Stimulated activated CD4-positive, alpha-beta T cell treated with anti-CD3 and anti-CD28 coated beads, Interleukin-4, amount 100 ng/mL, for 24 hours (primary cell): Measurements from ENCODE around the gene HEATR5A.

ENCODE experiments used
- DNase-seq: peaks from one replicate; pipeline ENCODE4 v3.0.0-alpha.2; 2020

Gene HEATR5A

GRCh38 chr14:31425905-31426304 lies 5.6 kb upstream of the HEATR5A start:
- no peak for DNase-seq

DNA sequence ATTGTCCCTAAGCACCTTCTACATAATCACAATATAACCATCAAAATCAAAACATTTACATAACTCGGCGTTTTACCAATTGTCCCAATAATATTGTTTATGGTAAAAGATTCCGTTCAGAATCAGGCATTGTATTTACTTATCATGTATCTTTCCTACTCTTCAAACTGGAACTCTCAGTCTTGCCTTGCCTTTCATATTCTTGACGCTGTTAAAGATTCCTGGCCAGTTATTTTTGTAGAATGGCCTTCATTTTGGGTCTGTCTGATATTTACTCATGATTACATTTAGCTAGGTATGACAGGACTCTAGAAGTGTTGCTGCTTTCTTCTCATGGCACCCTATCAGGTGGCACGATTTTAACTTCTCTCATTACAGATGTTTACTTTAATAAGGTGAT lies 850 bp upstream of the HEATR5A start:
- no peak for DNase-seq

GRCh38 chr14:31419967-31420318 lies 407 bp downstream of the HEATR5A start:
- DNase-seq, result peak; percentile 14

- DNase-seq, result no peak
Measured at GRCh38 chr14:31419179-31419966, 977 bp downstream of the HEATR5A start.

DNA sequence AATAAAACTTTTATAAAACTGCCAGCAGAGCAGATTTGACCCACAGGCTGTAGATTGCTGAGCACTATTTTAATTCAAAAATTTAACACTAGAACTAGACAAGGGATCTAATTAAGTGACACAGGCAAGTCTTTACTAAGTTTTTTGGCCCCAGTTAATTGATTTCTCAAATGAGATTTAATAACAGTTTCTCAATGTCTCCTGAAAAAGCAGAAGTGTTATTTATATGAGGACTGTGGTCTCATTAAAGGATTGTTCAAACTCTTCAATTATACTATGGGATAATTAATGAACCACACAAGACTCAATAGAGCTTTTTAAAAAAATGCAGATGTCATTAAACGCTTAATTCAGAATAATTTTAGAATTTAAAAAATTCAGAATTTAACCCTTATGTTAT lies 1.9 kb downstream of the HEATR5A start:
- no peak for DNase-seq

DNA sequence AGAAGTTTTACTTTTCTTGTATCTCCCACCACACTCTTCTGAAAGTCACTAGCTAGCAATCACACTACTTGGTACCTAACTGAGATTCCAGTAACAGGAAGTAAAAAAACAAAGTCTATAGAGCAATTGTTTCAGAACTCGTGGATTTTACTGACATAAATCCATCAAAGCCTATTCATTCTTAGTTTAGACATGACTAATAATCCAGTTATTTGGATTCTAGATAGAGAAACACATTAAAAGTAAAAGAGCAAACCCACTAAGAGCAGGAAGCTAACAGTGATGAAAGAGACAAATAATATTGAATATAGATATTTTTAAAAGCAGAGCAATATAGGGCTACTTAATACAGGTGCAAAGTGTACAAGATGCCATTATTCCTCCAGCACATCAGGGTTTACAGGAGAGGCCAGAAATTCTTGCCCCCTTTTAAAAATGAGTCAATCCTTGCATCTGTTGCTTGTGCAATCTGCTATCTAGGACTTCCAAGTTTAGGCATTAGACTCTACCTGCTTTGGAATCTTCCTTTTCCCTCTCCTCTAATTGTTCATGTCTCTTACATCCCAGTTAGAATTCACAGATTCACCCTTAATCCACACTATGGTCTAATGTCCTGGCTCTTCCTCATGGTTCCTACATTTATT lies 6.0 kb downstream of the HEATR5A start:
- DNase-seq, result no peak

GRCh38 chr14:31411218-31411727 lies 9.1 kb downstream of the HEATR5A start:
- no peak for DNase-seq

DNA sequence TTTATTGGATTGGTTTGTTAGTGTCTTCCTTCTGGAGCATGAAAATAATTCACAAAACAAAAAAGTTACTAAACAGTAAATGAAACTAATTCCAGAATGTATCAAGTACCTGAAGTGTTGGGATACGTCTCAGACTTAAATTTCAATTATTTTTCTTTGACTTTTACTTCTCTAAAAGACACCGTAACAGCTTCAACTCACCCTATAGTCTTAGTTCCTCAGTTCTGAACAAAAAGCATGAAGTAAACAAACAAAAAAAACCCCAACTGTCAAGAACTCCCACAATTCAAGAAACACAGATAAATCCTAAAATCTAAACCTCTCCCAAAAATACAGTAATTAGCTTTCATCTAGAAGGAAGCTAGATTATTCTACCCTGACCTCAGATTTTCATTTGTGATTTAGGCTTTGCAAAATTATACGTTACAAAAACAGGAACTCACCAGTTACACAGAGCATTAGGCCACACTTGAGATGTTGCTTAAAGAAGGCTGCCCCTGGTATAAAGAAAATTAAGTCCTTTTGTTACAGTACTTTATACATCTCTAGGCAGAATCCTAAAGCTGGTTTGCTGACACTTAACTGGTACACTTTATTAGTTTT lies 10.2 kb downstream of the HEATR5A start:
- DNase-seq, result no peak

DNA sequence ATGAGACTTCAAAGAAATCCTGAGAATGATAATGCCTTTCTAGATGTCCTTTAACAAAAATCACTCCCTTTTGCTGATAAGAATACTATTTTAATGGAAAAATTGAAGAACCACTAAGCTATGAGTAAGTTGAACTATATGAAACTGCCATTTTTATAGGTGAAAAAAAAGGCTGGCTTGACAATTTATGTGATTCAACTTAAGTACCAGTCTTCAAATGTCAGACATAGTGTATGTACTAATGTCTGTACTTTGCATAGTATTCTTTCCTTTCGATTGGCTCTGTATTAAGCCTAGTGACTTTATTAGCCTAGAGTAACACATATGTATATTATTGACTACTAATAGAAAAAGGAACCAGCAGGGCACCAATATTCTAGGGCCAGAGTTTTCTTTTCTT lies 11.9 kb downstream of the HEATR5A start:
- no peak for DNase-seq

- DNase-seq, result no peak
Measured at GRCh38 chr14:31405599-31406232, 14.6 kb downstream of the HEATR5A start.

DNA sequence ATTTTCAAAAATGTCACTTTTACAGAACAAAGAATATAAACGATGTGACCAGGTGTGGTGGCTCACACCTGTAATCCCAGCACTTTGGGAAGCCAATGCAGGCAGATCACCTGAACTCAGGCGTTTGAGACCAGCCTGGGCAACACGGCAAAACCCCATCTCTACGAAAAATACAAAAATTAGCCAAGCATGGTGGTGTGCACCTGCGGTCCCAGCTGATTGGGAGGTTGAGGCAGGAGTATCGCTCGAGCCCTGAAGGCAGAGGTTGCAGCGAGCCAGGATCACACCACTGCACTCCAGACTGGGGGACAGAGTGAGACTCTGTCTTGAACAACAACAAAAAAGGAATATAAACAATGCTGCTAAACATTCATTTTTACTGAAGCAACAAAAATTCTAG lies 15.2 kb downstream of the HEATR5A start:
- no peak for DNase-seq

DNA sequence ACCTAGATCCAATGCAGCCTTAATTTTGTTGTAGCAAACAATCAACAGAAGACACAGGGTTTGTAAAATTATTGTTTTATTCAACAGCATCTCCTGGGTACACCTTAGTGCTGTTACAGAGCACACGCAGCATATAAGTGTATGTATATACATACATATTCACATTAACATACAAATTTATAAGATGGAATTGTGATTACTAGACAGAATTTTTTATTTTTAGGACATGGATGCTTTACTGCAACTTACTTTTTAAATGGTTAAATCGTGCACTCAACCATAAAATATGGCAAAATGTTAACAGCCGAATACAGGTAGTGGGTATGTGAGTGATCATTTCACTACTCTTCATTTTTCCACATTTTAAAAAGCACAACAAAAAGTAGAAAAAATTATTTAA lies 16.6 kb downstream of the HEATR5A start:
- no peak for DNase-seq

DNA sequence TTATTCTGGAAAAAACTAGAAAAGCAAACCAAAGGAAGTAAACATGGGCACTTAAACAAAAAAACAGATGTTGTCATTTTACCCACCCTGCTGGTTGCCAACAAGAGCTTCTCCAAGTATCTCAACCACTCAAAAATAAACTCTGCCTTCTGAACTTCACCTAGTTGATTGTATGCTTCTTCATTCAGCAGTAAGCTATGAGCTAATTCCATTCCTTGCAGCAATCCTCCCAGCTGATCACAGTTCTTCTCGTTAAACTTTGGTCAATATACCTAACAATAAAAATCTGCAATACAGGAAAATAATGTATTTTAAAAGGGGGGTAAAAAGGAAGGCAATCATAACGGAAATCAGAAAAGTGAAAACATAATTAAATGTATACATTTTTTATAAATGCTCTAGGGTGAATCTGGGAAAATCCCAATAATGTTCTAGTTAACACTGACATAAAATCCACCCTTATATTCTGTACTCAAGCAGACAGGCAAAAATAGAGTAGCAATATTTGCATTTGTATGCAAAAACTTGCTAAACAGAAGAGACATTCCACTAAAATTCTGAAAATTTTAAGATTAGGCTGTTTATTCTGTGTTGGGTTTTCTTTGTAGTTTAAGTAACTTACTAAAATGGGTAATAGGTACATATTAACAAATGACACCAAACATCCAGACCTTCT lies 17.4 kb downstream of the HEATR5A start:
- no peak for DNase-seq

DNA sequence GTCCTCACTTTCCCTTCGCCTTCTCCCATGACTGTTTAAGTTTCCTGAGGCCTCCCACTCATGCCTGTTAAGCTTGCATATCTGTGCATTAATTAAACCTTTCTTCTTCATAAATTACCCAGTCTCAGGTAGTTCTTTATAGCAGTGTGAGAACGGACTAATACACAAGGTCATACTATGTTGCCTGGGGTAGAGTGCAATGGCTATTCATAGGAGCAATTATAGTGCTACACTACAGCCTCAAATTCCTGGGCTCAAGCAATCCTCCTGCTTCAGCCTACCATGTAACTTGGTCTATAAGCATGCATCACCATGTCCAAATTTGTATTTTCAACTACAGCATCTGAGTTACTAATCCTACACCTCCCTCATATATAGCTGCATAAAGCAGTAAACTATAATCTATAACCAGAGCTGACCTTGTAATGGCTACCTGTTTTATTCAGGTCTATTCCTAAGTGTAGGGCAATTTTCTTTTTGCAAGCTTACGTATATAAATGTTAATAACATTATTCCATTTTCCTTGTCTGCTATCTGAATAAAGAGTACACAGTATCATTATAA lies 18.9 kb downstream of the HEATR5A start:
- no peak for DNase-seq

DNA sequence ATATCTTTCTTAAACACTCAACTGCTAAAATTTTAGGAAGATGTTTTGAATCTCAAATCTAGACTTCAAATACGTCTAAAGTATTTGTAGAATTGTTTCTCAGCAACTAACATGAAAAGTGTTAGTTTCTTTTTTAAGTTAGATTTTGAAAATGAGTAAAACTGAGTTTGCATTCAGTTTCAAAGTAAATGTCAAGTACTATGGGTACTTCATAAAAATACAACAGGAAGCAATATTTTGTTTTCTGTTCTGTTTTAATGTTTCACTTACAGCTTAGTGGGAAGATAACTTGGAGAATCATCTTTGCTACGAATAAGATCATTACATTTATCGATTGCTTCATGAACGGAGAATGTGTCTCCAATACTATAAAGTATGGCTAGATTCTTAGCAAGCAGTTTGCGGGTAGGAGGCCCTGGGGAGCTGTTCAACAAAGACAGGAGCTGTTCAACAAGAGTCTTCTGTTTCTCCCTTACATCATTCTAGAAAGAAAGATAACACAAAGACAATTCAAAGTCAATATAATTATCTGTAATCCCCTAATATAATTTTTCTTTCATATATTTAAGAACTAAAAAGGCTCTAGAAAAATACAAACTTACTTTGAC lies 20.2 kb downstream of the HEATR5A start:
- DNase-seq, result no peak

DNA sequence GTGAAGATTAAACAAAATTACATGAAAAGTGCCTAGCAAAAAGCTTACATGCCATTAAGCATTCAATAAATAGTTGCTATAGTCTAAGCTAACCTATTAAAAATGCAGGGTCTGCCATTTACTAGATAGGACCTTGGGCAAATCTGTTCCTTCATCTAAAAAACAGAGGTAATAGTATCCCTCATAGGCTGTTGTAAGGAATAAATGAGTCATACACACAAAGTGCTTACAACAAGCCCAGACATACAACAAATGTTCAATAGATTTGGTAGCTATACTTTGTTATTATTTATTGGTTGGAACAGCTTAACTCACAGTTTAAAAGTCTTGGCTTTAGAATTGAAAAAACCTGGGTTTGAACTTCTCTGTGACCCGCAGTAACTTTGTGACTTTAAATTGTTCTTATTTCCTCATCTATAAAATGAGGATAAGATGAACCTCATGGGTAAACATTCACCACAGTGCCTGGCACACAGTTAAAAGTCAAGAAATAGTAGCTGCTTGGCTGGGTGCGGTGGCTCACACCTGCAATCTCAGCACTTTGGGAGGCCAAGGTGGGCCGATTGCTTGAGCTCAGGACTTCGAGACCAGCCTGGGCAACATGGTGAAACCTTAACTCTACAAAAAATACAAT lies 24.7 kb downstream of the HEATR5A start:
- DNase-seq, result no peak

- DNase-seq, result no peak
Measured at GRCh38 chr14:31395119-31395518, 25.2 kb downstream of the HEATR5A start.

- DNase-seq, result no peak
Measured at GRCh38 chr14:31391977-31392503, 28.3 kb downstream of the HEATR5A start.

GRCh38 chr14:31391473-31391872 lies 28.9 kb downstream of the HEATR5A start:
- DNase-seq, result no peak

DNA sequence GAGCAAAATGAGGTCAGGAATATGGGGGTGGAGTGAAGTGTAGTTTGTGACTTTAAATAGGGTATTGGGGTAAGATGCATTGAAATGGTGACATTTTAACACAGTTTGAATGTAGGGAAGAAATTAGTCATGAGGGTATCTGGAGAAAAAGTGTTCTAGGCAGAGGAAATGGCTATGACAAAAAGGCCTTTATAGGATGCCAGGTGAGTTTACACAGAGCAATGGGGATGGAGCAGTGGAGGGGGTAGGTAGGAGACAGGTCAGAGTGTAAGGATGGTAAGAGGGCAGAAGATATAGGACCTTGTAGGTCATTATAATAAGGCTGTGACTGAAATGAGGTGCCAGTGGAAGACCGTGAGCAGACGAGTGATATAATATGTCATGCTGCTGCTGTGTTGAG lies 30.4 kb downstream of the HEATR5A start:
- no peak for DNase-seq

DNA sequence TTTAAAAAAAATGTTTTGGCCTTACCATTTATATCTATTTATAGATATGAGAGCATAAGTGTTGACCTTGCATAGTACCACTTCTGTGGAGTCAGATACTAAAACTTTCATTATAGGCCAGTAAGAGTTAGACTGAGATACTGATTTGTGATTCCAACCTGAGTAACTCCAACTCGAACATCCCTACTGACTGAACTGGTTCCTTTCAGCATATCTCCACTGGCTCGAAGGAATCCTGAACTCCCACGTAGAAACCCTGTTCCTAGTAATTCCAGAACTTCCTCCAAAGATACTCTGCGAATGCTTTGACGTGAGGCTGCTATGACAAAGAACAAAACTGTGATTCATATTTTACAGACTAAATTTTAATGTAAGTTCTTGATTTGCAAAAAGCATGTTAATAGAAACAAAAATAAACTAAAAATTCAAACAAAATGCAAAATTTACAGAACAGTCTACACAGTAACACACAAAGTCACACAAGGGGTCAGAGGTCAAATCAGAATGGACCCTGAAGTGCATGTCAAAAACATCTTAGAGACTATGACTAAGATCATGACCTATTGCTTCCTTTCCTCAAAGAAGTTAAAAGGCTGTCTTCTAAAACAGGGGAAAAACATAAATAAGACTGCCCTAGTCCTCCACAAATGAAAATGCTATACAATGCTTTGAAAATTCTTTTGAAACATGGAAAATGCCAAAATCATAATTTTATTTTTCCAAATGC lies 31.5 kb downstream of the HEATR5A start:
- peak; percentile 24 for DNase-seq
